HG02588 (cell line): Measurements from ENCODE around the gene C17orf75.

Experiments used
- ATAC-seq: cut with Tn5 transposase; IDR thresholded peaks from one replicate; pipeline ENCODE4 v1.9.1; 2021; ENCODE audit warnings: mild to moderate bottlenecking, moderate library complexity; ENCODE audit not compliant: unreplicated experiment

C17orf75 gene

DNA sequence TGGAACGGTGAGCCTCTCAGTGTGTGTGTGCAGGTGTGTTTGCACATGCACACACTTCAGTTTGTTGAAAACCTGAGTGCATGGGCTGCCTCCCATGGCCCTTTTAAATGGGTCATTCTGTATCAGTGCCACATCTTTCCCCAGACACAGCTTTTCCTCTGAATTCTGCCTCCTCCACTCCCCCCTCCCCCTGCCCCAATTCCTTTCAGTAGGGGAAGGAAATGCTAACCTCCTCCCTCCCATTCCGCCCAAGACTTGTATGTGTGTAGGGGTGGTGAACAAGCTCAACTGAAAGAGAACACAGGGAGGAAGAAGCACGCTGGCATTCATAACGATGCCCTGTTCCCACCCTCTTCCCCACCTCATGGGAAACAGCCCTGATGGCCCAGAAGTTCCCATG, 34.3 kb downstream of the C17orf75 start:
- no peak for ATAC-seq

DNA sequence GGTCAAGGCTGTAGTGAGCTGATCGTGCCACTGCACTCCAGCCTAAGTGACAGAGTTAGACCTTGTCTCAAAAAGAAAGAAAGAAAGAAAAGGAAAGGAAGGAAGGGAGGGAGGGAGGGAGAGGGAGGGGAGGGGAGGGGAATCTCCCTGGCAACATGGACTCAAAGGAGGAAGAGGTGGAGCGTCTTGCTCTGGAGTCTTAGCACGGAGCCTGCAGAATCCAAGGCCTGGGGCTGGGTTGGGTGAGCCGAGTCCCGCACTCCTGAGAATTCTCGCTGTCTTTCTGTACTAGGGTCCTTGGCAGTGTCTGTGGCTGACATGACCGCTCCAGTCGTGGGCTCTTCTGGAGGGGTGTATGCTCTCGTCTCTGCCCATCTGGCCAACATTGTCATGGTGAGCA, 36.9 kb downstream of the C17orf75 start:
- no peak for ATAC-seq

DNA sequence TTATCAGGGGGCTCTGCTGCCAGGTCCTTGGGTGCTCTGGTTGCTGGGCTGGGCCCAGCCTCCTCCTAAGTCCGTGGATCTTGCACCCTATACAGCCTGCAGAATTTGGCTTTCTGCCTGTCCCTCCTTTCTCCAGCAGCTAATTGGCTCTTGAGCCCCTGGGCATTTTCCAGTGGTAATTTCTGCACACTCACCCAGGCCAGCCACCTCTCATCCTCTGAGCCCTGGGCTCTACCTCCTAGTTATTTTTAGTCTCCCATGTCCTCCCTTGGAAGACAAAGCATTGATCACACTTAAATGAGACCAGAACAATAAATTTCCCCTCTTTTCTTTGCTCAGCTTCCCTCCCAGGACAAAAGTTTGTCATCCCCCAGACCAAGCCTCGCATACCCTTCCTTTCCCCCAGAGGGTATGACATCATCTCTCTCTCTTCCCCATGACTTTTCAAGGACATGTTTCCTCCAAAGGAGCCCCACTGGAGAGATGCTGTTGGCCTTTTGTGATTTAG, 38.1 kb downstream of the C17orf75 start:
- no peak for ATAC-seq

DNA sequence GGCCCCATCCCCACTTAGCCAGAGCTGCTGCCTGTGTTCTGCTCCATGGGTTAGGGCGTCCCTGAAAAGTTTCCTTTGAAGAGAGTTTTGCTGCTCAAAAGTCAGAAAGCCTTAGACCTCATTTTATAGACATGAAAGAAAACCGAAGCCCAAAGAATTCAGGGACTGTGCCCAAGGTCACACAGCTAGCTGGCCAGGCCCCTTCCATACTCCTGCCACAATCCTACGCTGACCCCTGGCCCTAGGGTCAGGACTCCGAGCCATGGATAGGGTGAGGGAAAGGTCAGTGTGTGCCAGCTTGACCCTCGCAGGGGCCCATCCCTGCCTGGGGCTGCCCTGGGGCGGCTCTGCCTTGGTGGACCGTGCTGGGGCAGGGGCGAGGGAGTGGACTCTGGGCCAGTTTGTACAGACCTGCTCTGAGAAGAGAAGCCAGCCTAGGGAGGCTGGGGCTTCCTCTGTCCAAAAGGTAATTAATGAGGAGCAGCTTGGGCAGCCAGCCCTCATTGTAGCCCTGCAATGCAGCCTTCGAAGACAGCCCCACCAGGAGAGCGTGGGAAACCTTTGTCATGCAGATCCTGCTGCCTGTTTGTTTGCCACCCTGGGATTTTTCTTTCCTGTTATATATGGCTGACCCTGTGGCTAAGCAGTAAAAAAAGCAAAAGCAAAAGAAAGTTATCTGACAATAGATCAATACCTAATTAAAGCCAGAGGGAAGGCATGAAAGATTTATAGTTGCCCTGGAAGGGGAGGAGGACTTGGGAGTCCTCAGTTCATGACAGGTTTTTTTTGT, 38.9 kb downstream of the C17orf75 start:
- no peak for ATAC-seq

DNA sequence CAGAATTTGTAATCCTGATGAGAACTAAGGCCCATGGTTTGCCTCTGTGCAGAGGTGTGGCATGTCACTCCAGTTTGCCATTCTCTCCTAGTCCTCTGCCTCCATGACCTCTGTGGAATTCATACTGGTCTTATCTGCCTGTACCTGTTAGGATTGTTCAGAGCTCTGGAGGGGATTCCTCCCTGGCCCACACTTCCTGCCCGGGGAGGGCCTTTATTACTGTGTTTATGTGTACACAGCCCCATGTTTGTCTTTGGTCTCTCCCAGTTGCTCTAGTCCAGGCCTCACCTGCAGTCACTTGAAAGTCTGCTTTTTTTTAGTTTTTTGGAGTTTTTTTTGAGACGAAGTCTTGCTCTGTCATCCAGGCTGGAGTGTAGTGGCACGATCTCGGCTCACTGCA, 39.9 kb downstream of the C17orf75 start:
- ATAC-seq, result no peak

DNA sequence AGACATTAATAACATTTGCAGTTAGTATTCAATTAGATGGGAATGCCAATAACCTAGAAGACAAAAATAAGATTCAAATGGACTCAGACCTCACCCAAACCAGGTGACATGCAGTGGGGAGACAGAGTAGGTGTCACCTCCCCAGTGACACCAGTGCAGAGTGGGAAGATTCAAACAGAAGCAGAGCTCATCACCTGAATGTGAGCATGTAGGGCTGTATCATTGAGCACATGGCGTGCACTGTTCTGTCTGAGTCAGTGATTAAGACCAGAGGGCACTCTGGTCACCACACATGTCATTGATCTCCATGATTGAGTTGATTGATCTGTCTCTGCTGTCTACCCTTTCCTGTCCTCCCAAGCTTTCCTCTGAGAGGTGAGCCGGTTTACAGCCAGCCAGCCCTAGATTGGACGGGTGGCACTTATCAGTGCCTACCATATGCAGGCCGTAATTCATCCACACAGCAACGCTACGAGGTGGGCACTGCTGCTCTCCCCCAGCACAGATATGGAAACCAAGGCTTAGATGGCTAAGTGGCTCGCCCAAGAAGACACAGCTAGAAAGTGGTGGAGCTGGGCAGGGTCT, 42.3 kb downstream of the C17orf75 start:
- ATAC-seq, result no peak

DNA sequence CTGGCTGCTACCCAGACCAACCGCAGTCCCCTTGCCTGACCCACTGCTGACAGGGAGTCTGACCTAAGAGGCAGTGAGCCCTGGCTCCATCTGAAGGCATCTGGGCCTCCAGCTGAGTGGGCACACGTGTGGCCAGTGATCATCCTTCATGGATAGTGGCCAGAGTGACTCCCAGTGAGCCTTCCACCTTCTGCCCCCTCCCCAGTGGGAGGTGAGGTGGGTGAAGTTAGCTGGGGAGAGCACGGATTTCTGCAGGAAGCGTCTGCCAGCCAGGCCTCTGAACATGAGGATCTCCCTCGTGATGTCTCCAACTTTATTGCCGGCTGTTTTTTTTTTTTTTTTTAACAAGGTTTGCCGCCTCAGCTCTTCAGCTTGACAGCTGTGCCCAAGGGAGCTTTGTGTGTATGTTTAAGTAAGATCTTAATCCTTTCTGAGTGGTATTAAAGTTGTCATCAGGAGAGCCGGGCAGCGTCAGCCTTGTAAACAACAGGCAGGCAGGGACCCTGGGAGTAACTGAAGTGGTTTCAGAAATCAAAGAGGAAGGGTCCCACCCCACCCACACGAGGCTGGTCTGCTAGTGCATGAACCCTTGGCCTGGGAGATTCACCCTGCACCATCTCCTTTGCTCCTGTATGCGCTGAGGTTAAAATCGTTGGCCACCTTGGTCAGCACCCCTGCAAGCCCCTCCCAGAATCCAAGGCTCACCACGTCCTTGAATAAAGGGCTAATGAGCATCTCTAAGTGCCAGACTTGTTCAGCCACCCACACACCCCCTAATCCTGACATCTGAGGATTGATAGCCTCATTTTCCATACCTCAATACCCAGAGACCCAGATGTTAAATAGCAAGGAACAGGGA, 43.0 kb downstream of the C17orf75 start:
- ATAC-seq, result no peak

DNA sequence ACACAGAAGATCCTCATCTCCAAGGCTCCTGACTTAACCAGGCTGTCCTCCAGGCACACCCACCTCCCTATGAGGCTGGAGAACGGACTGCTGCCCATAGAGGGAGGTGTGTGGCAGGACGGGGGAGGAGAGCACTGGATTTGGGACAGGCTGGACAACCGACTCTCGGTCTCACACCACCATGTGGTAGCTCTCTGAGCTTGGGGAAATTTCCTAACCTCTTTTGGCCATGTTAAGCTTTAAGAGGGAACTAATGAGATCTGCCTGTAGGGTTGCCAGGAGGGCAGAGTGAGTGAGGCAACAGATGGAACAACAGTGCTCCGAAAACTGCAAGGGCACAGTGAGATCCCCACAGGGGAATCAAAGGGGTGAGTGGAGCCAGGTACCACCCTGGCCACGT, 43.7 kb downstream of the C17orf75 start:
- ATAC-seq, result no peak

DNA sequence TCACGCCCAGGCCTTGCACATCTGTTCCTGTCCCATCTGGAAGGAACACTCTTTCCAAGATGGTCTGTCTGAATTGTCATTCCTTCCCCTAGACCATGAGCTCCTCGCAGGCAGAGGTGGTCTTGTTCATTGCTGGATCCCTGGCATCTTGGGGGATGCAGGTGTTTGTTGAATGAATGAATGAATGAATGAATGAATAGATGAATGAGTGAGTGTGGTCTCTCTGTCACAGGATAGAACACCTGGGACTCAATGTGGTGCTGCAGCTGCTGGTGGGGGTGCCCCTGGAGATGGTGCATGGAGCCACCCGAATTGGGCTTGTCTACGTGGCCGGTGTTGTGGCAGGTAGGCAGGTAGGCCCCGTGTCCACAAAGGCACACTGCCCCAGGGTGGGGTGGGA, 44.1 kb downstream of the C17orf75 start:
- no peak for ATAC-seq

DNA sequence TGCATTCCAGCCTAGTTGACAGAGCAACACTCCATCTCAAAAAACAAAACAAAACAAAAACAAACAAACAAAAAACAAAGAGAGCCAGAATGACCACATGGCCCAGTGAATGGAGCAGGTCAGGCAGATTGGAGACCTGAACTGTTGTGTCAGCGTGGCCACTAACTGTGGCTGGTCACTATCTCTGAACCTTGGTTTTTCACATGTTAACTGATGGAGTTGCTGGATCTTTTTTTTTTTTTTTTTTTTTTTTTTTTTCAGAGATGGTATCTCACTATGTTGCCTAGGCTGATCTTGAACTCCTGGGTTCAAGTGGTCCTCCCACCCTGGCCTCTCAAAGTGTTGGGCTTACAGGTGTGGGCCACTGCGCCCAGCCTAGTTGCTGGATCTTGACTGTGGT, 44.5 kb downstream of the C17orf75 start:
- no peak for ATAC-seq

DNA sequence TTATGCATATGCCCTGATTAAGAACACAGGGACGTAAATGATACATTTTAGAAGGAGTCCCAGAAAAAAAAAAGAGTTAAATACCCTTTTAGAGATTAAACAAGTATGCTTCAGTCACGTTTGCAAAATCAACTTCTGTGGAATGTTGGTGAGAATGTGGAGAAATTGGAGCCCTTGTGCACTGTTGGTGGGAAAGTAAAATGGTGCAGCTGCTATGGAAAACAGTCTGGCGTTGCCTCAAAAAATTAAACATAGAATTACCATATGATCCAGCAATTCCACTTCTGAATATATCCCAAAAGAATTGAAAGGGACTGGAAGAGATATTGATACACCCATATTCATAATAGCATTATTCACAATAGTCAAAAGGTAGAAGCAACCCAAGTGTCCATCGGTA, 49.9 kb downstream of the C17orf75 start:
- ATAC-seq, result no peak

DNA sequence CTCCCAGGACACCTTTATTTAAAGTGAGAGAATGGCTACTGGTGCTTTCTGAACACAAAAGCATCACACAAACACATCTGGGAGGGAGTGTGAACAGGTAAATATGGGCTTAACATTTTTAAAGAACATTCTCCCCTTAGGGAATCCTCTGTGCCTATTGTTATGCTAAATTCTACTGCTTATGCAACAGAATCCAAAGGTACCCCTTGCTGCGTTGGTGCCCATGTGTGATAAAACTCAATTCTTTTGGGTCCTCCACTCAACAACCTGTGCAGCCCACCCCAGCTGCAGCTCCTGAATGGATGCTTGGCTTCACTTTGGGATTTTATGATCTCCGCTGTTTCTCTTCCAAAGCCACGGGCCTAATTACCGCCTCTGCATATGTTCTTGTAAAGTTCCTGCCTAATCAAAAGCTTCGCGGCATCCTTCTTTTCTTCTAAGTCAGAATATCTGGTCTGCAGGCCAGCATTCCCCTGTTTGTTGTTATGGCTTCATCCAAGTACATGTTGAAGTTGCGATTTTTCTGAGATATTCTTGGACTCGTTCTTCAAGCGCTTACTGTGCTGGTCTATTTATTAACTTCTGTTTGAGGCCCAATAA, 52.4 kb downstream of the C17orf75 start:
- ATAC-seq, result no peak

DNA sequence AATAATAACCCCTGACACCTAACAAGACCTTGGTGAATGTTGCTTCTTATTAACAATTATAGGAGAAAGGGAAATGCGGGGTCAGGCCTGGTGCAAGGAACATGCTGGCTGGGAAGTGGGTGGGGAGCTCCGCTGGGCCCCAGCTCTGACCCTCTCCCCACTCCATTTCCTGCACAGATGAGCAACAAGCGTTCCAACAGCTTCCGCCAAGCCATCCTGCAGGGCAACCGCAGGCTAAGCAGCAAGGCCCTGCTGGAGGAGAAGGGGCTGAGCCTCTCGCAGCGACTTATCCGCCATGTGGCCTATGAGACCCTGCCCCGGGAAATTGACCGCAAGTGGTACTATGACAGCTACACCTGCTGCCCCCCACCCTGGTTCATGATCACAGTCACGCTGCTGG, 53.4 kb downstream of the C17orf75 start:
- no peak for ATAC-seq

DNA sequence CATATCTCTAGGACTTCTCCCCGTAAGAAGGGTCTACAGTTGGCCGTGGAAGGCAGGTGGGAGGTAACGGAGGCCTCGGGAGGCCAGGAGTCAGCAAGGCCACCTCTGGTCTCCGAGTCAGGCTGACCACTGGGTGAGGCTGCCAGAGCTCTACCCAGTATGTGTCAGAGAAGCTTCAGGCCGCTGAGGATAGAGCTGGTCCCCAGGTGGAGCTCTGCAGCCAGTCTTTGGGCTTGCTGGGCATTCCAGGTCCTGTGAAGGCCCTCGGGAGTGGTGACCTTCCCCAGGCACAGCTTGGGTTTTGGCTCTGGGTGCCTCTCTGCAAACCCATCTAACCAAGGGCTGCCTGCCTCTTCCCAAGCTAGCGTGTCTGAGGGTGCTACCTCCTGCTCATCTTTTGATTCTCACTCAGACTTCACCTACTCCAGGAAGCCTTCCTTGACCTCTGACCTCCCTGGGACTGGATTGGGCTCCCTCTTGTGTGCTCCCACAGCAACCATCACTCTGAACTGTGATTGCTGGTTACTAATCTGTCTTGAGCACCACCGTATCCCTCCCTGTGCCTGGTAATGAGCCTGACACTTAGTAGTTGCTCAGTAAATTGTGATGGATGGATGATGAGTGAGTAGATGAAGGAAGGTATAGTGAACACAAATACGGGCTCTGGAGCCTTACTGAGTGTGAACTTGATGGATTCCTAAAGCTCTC, 54.0 kb downstream of the C17orf75 start:
- ATAC-seq, result no peak

DNA sequence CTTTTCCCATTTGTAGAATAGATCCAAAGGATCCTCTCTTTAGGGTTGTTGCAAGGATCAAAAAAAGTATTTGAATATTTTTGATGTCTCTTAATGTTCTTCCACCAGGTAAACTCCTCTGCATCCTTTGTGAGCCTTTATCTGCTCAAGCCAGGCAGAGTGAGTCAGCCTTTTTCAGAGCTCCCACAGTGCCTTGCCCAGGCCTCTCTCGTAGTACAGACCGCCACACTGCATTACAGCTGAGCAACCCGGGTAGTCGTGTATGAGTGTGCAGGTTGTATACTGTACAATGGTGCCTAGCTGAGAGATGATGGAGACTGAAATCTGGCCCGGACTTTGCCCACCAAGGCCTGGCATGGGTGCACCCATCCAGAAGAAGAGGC, 55.5 kb downstream of the C17orf75 start:
- ATAC-seq, result no peak

DNA sequence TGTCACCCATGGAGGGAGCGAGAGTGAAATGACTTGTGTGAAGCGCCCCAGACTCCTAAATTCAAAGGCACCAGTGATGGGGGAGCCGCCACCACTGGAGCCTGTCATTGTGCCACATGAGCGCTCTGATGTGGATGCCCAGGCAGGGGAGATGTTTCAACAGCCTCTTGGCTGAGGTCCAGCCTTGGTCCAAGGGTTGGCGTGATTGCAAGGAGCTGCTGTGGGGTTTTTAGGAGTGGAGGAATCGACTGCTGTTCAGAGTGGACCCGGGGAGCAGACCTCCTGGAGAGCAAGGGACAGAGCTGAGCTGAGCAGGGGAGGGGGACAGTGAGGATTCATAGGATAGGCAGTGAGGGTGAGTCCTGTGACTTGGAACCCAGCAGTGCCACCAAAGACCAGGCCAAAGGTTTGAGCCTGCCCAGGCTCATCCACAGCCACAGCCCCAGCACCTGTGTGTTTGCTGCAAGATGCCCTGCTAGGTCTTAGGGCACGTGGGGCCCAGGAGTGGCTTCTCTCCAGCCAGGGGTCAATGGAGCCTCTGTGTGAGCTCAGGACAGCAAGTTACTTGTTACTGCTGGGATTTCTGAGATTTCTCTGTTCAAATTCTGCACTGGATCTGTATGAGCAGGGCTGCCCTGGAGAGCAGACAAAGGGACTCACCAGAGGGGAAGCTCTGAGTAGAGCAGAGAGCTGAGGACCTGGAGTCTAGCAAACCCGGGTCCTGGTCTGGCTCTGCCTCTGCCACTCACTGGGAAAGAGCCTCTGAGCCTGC, 56.0 kb downstream of the C17orf75 start:
- no peak for ATAC-seq

DNA sequence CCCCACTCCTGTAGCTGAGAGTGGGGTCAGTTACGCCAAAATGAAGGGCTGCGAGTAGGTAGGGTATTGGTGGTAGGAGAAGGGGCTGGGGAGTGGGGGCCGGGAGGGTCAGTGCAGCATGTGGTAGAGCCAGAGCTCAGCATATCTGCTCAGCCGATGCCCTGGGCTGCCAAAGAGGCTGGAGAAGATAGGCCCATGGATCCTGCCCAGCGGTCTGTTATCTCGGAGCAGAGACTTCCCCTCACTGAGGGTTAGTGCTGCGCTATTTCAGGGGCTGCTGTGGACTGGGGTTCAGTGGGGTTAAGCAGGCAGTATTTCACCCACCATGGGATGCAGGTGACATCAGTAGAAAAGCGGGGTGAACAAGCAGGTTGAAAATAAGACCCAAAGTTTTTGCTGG, 56.7 kb downstream of the C17orf75 start:
- no peak for ATAC-seq

DNA sequence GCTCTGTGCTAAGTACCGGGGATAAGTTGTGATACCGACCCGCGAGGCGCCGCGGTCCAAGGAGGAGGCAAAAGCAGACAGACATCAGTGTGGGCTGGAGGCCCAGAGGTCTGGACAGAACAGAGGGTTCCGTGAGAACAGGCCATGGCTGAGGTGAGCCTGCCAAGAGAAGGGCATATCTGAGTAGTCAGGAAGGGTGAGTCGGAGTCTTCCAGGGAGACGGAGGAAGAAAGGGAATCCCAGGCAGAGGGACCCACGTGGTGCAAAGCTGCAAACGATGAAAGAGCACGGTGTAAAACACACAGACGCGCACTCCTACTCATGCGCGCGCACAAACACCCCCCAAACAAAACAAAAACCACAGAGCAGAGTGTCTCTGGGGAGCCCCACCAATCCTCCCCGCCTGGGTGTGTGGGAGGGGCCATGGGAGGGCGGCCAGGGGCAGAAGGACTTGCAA, 58.2 kb downstream of the C17orf75 start:
- no peak for ATAC-seq

DNA sequence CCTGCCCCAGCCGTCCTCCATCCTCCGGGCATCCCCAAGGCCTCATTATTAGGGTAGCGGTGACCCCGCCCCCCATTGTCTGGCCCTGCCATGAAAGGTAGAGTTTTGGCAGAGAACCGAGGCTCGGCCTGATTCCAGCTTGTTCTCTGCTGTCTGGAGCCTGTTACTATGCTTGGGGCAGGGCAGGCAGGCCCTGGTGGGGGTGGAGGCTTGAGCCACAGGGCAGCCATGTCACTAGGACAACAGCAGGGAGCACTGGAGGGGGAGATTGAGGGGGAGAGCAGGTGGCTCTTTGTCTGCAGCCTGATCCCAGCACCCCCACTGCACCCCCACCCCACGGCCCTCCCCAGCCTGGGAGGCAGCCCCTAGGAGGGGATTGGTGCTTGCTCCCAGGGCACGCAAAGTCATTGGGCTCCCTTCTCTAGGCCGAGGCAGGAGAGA, 60.9 kb downstream of the C17orf75 start:
- no peak for ATAC-seq
